Measurements from ENCODE around the gene RASIP1. TPM values are rescaled to one million over a fixed set of nuclear protein-coding genes. Genes with fewer than 3 reads are reported as not detected.

RASIP1 gene
- total RNA-seq, 1 experiment from 2014 or later: 0.09 TPM

- no peak for DNase-seq
- CTCF ChIA-PET: interaction anchor here (0.6 to 1.0 kb wide), 2 partner anchors 40 to 1620 kb away, joined by 3 to 12 read pairs; no protein-coding TSS in a partner anchor
- no peaks in the 10 kb centered on the region for H3K27me3 Mint-ChIP-seq (ENCODE audit: unreplicated experiment)
- H3K27ac Mint-ChIP-seq (ENCODE audit: unreplicated experiment): peak overlapping the region; percentile 25
- intact Hi-C loops (cut with micrococcal nuclease; ENCODE audit: unreplicated experiment): no loop called here
- TF ChIP-seq, protein P1, sequence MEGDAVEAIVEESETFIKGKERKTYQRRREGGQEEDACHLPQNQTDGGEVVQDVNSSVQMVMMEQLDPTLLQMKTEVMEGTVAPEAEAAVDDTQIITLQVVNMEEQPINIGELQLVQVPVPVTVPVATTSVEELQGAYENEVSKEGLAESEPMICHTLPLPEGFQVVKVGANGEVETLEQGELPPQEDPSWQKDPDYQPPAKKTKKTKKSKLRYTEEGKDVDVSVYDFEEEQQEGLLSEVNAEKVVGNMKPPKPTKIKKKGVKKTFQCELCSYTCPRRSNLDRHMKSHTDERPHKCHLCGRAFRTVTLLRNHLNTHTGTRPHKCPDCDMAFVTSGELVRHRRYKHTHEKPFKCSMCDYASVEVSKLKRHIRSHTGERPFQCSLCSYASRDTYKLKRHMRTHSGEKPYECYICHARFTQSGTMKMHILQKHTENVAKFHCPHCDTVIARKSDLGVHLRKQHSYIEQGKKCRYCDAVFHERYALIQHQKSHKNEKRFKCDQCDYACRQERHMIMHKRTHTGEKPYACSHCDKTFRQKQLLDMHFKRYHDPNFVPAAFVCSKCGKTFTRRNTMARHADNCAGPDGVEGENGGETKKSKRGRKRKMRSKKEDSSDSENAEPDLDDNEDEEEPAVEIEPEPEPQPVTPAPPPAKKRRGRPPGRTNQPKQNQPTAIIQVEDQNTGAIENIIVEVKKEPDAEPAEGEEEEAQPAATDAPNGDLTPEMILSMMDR (IDR thresholded peaks at IDR 0.05; ENCODE audit: unreplicated experiment): no peak
- no peaks in the 10 kb centered on the region for H3K9me3 Mint-ChIP-seq (ENCODE audit: low read depth, unreplicated experiment)
- BruUV-seq (replicated peaks): TSS peak; percentile 57
- H3K4me1 Mint-ChIP-seq (ENCODE audit: low read depth, unreplicated experiment): peaks cover 22% of the 10 kb centered on the region
- peak overlapping the region; percentile 71 for H3K4me3 Mint-ChIP-seq (ENCODE audit: low read depth, unreplicated experiment)
- H3K36me3 Mint-ChIP-seq (ENCODE audit: insufficient read depth, unreplicated experiment): peaks cover 30% of the 10 kb centered on the region
Measured at GRCh38 chr19:48751845-48752495, 11.6 kb upstream of the RASIP1 start.

GRCh38 chr19:48750771-48751504 is 10.5 kb upstream of the RASIP1 start:
- no peak for DNase-seq
- Mint-ChIP-seq H3K27ac (ENCODE audit: unreplicated experiment) (no peak overlapping the region), H3K4me1 (ENCODE audit: low read depth, unreplicated experiment) (peaks cover 22% of the 10 kb centered on the region), H3K27me3 (ENCODE audit: unreplicated experiment) (no peaks in the 10 kb centered on the region), H3K9me3 (ENCODE audit: low read depth, unreplicated experiment) (no peaks in the 10 kb centered on the region), H3K4me3 (ENCODE audit: low read depth, unreplicated experiment) (peak overlapping the region; percentile 14), H3K36me3 (ENCODE audit: insufficient read depth, unreplicated experiment) (peaks cover 36% of the 10 kb centered on the region)
- intact Hi-C loops (cut with micrococcal nuclease; ENCODE audit: unreplicated experiment): no loop called here
- BruUV-seq (replicated peaks): no TSS peak
- CTCF ChIA-PET: no interaction called here
- TF ChIP-seq, protein P1 (IDR thresholded peaks at IDR 0.05; ENCODE audit: unreplicated experiment): no peak

DNA sequence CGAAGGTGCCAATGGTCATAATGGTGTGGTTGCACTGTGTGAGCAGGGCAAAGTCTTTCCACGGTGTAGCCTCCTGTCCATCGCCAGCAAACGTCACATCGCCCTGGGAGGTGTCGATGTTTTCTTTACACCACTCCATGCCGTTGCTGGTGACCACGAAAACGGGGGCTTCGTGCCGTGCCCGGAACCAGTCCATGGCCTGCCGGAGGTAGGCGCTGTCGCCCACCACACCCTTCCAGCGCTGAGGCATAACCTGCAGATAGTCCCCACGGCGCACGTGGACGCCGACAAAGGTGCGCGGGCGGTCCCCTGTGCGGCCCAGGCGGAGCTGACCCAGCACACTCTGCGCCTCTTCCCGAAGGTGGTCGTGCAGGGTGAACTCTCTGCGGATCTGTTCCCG is 9.9 kb upstream of the RASIP1 start:
- no peak overlapping the region for H3K4me3 Mint-ChIP-seq (ENCODE audit: low read depth, unreplicated experiment)
- DNase-seq: no peak
- no peak overlapping the region for H3K27ac Mint-ChIP-seq (ENCODE audit: unreplicated experiment)
- intact Hi-C loops (cut with micrococcal nuclease; ENCODE audit: unreplicated experiment): no loop called here
- no TSS peak for BruUV-seq (replicated peaks)
- H3K4me1 Mint-ChIP-seq (ENCODE audit: low read depth, unreplicated experiment): peaks cover 18% of the 10 kb centered on the region
- TF ChIP-seq, protein P1 (IDR thresholded peaks at IDR 0.05; ENCODE audit: unreplicated experiment): no peak
- peaks cover 37% of the 10 kb centered on the region for H3K36me3 Mint-ChIP-seq (ENCODE audit: insufficient read depth, unreplicated experiment)
- no peaks in the 10 kb centered on the region for H3K9me3 Mint-ChIP-seq (ENCODE audit: low read depth, unreplicated experiment)
- H3K27me3 Mint-ChIP-seq (ENCODE audit: unreplicated experiment): no peaks in the 10 kb centered on the region
- CTCF ChIA-PET: no interaction called here

- BruUV-seq (replicated peaks): no TSS peak
Measured at GRCh38 chr19:48749571-48750198, 9.3 kb upstream of the RASIP1 start.

More at GRCh38 chr19:48749571-48750198, 9.3 kb upstream of the RASIP1 start:
- DNase-seq: no peak
- Mint-ChIP-seq H3K36me3 (ENCODE audit: insufficient read depth, unreplicated experiment) (peaks cover 37% of the 10 kb centered on the region), H3K4me3 (ENCODE audit: low read depth, unreplicated experiment) (no peak overlapping the region), H3K4me1 (ENCODE audit: low read depth, unreplicated experiment) (peaks cover 12% of the 10 kb centered on the region), H3K27ac (ENCODE audit: unreplicated experiment) (no peak overlapping the region), H3K27me3 (ENCODE audit: unreplicated experiment) (no peaks in the 10 kb centered on the region), H3K9me3 (ENCODE audit: low read depth, unreplicated experiment) (no peaks in the 10 kb centered on the region)
- TF ChIP-seq, protein P1 (IDR thresholded peaks at IDR 0.05; ENCODE audit: unreplicated experiment): no peak
- CTCF ChIA-PET: no interaction called here
- intact Hi-C loops (cut with micrococcal nuclease; ENCODE audit: unreplicated experiment): no loop called here
